ENCODE results near the gene NME4.

DNA sequence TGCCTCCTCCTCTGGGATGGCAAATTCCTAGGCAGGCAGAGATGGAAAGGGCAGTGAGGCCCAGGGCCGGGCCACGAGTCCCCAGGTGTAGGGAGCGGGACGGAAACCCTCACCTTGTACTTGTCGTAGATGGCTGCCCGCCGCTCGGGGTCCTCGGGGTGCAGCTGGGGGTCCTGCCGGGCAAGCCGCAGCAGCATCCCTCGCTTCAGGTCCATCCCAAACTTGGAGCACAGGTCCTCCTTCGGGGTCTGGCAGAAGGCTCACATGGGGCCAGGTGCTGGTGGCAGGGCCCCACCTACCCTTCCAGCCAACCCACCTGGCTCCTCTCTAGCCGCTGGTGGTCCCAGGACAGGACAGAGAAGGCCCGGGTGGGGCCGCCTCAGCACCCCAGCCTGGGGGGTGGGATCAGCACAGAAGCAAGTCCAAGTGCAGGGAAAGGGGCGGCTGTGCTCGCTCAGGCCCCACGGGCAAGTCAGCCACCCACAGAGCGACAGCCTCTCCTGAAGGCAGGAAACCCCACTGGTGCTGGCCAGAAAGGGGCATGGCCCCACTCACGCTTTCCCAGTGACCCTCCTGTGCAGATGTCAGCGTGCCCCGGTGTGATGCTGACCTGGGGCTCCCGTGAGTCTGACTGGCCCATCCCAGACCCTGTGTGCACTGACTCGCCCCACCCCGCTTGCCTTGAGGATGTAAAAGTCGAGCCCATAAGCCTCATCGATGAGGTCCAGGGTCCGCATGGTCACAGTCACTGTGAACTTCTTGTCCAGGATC, 28.4 kb upstream of the NME4 start:
- TF ChIP-seq POLR2A (IDR thresholded peaks at IDR 0.05; ENCODE audit: low read length) (no peak), GATA1 (IDR thresholded peaks at IDR 0.05; ENCODE audit: low read depth, low read length) (no peak)
